Measurements from ENCODE around the gene ZMYND10. TPM values are rescaled to one million over a fixed set of nuclear protein-coding genes. Genes with fewer than 3 reads are reported as not detected.
A peak's percentile ranks its signal among the peaks of the same experiment; 100 is the strongest.

ZMYND10 gene
- total RNA-seq, 1 experiment from 2014 or later, result 0.29 TPM

GRCh38 chr3:50352781-50353180, 7.2 kb upstream of the ZMYND10 start:
- intact Hi-C loops (cut with micrococcal nuclease; ENCODE audit: unreplicated experiment), result loop anchor here (5.0 kb wide), 1 partner anchor 260 kb away; the partner anchor contains the start of gene CISH
- Histone ChIP-seq H3K4me3 (ENCODE audit: low read depth, low read length) (no peak overlapping the region), H3K36me3 (ENCODE audit: control insufficient read depth, insufficient read depth, low read length) (peaks cover 4% of the 10 kb centered on the region; the same call in 1 of the 2 replicates), H3K4me1 (peaks cover 15% of the 10 kb centered on the region), H3K9me3 (no peaks in the 10 kb centered on the region), H3K27me3 (replicated peaks; ENCODE audit: control insufficient read depth, insufficient read depth, low read length) (no peaks in the 10 kb centered on the region)
- no peak overlapping the region for H3K27ac Mint-ChIP-seq (ENCODE audit: unreplicated experiment)
- H3K4me3 Mint-ChIP-seq (ENCODE audit: unreplicated experiment), result no peak overlapping the region
- CTCF ChIA-PET, result interaction anchor here (0.7 to 1.0 kb wide), 2 partner anchors 16 to 258 kb away, joined by 3 to 10 read pairs; no protein-coding TSS in a partner anchor
- no peak for DNase-seq
- BruUV-seq (replicated peaks), result no TSS peak
- POLR2A ChIA-PET, result no interaction called here
- H3K36me3 Mint-ChIP-seq (ENCODE audit: insufficient read depth, unreplicated experiment), result peaks cover 34% of the 10 kb centered on the region
- peak; percentile 12 to 19 for TF ChIP-seq CTCF (IDR thresholded peaks at IDR 0.05; ENCODE audit: insufficient read depth in 1 of 2, low read depth in 1 of 2, low read length in 1 of 2, severe bottlenecking in 1 of 2, unreplicated experiment in 1 of 2)
- H3K4me1 Mint-ChIP-seq (ENCODE audit: low read depth, unreplicated experiment), result peaks cover 7% of the 10 kb centered on the region
- H3K27me3 Mint-ChIP-seq (ENCODE audit: insufficient read depth, unreplicated experiment), result no peaks in the 10 kb centered on the region
- H3K9me3 Mint-ChIP-seq (ENCODE audit: unreplicated experiment), result no peaks in the 10 kb centered on the region

- CTCF ChIA-PET, result interaction anchor here (0.5 to 2.2 kb wide), 4 partner anchors 11 to 125 kb away, joined by 3 to 10 read pairs (median 6); partner anchors contain the start of gene RASSF1
- intact Hi-C loops (cut with micrococcal nuclease; ENCODE audit: unreplicated experiment), result loop anchor here (1.0 to 5.0 kb wide), 2 partner anchors 8 to 261 kb away; partner anchors contain the start of genes CISH and TMEM115
These were observed 5.8 kb upstream of the ZMYND10 start for GRCh38 chr3:50351323-50351697.

More at GRCh38 chr3:50351323-50351697, 5.8 kb upstream of the ZMYND10 start:
- H3K27me3 Mint-ChIP-seq (ENCODE audit: insufficient read depth, unreplicated experiment), result no peaks in the 10 kb centered on the region
- Histone ChIP-seq H3K36me3 (ENCODE audit: control insufficient read depth, insufficient read depth, low read length) (peaks cover 4% of the 10 kb centered on the region; the same call in 1 of the 2 replicates), H3K4me1 (peaks cover 6% of the 10 kb centered on the region; the same call in 1 of the 2 replicates), H3K4me3 (ENCODE audit: low read depth, low read length) (peak overlapping the region; percentile 91), H3K27me3 (replicated peaks; ENCODE audit: control insufficient read depth, insufficient read depth, low read length) (no peaks in the 10 kb centered on the region), H3K9me3 (no peaks in the 10 kb centered on the region)
- TF ChIP-seq CTCF (IDR thresholded peaks at IDR 0.05; ENCODE audit: insufficient read depth in 1 of 2, low read depth in 1 of 2, low read length in 1 of 2, severe bottlenecking in 1 of 2, unreplicated experiment in 1 of 2), result no peak
- H3K4me1 Mint-ChIP-seq (ENCODE audit: low read depth, unreplicated experiment), result peaks cover 7% of the 10 kb centered on the region
- TSS peak; percentile 40 for BruUV-seq (replicated peaks)
- H3K27ac Mint-ChIP-seq (ENCODE audit: unreplicated experiment), result peak overlapping the region; percentile 81
- H3K4me3 Mint-ChIP-seq (ENCODE audit: unreplicated experiment), result peak overlapping the region; percentile 76
- no peak for DNase-seq
- H3K9me3 Mint-ChIP-seq (ENCODE audit: unreplicated experiment), result no peaks in the 10 kb centered on the region
- H3K36me3 Mint-ChIP-seq (ENCODE audit: insufficient read depth, unreplicated experiment), result peaks cover 34% of the 10 kb centered on the region
- POLR2A ChIA-PET, result interaction anchor here (1.4 to 2.5 kb wide), 2 partner anchors 14 to 23 kb away, joined by 7 to 42 read pairs; partner anchors contain the start of gene TUSC2
